B cell (primary cell): ENCODE measurements around the gene NEAT1.

ENCODE experiments used
- CTCF ChIP-seq: fragments of 200-600 bp; IDR thresholded peaks from one replicate; pipeline ENCODE4 v1.8.0; 2022; ENCODE audit warnings: antibody characterized with exemption, mild to moderate bottlenecking
- EZH2 ChIP-seq: IDR thresholded peaks from 2 replicates; pipeline ENCODE4 v1.6.1; 2012; ENCODE audit warnings: borderline replicate concordance, low read depth, mild to moderate bottlenecking, moderate library complexity, low read length; ENCODE audit not compliant: insufficient read depth, poor library complexity, severe bottlenecking

- TF ChIP-seq CTCF (no peak), EZH2 (no peak)
Measured at GRCh38 chr11:65410936-65411680, 11.5 kb upstream of the NEAT1 start.
